ENCODE data around the gene AKIRIN2.

GRCh38 chr6:87701676-87702588 lies at the start of gene AKIRIN2:
- TF ChIP-seq EZH2 (IDR thresholded peaks at IDR 0.05; ENCODE audit: borderline replicate concordance, low read depth, low read length, poor library complexity, severe bottlenecking) (no peak), CTCF (conservative IDR thresholded peaks at IDR 0.05; ENCODE audit: low read depth, low read length) (no peak)
